GM20000 (cell line): ENCODE measurements around the gene DAB2IP.

Experiments
- DNase-seq: peaks from one replicate; pipeline ENCODE4 v3.0.0; 2012; ENCODE audit warnings: low spot score
- CTCF ChIP-seq: IDR thresholded peaks from 2 replicates; pipeline ENCODE4 v1.5.1; 2012; ENCODE audit warnings: mild to moderate bottlenecking, control low read depth; ENCODE audit errors: extremely low read depth, missing control alignments

Gene DAB2IP

GRCh38 chr9:121807069-121807822 lies 155.8 kb downstream of the DAB2IP start:
- TF ChIP-seq CTCF: no peak
- DNase-seq: no peak

- DNase-seq: no peak
- TF ChIP-seq CTCF: no peak
Observed at GRCh38 chr9:121807823-121808278, 156.4 kb downstream of the DAB2IP start.

- no peak for DNase-seq
- TF ChIP-seq CTCF: no peak
Observed at GRCh38 chr9:121808781-121809180, 157.3 kb downstream of the DAB2IP start.

GRCh38 chr9:121809356-121810050 lies 158.1 kb downstream of the DAB2IP start:
- no peak for TF ChIP-seq CTCF
- DNase-seq: no peak

- TF ChIP-seq CTCF: no peak
- no peak for DNase-seq
Observed at GRCh38 chr9:121810489-121810888, 159.1 kb downstream of the DAB2IP start.

GRCh38 chr9:121811140-121811539 lies 159.7 kb downstream of the DAB2IP start:
- no peak for DNase-seq
- no peak for TF ChIP-seq CTCF

GRCh38 chr9:121811751-121812150 lies 160.3 kb downstream of the DAB2IP start:
- DNase-seq: no peak
- TF ChIP-seq CTCF: no peak
